GM19455 (cell line): ENCODE data around the gene LRP5.
"Not testable (repeated sequence)": the region's sequence is repeated elsewhere in the genome, so short reads cannot be mapped to it uniquely, and the experiment has no call there.

ENCODE experiments used
- ATAC-seq: cut with Tn5 transposase; IDR thresholded peaks from one replicate; pipeline ENCODE4 v1.9.1; 2021; ENCODE audit not compliant: unreplicated experiment

The LRP5 gene

DNA sequence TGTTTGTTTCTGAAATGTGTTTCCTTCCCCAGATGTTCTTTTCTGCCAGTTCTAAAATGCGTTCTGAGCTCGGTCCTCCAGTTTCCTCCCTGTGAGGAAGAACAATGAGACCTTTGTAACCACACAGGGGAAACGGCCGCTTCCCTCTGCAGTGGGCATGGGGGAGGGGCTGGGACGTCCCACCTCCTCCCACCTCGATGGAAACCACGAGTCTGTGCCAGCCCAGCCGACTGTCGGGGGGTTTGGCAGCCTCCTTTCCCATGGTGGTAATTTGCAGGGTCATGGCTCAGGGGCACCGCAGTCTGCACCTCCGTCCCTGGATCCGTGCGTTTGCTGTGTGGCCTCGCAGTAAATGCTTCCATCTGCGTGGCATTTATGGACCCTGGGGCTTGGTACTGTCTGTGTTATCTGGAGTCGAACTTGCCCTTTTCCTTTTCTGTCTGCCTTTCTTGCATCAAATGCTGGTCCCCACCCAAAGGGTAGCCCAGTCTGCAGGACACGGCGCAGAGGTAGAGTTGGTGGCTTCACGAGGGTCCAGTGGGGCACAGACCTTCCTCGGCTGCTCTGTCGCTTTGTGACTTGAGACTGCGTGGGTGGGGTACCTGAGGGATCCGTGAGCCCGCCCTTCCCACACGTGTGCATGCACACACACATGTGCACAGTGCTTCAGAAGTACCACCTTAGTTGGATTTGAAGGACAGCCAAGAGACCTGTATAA, 16.1 kb downstream of the LRP5 start:
- ATAC-seq = no peak

DNA sequence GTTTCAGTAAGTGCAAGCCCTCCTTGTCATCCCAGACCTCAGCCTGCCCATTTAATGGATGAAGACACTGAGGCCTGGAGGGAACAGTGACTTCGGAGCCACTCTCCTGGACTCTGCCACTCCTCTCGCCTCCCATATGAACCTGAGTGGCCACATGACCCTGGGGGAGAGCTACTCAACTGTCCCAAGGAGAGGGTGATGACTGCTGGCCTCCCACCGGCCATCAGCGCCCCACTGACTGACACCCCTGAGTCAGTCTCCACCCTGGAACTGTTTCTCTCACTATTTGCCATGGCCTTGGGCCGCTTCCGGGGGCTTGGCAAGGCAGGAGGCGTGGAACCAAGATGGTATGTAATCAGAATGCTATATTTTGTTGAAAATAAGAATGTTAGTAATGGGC, 17.1 kb downstream of the LRP5 start:
- ATAC-seq = no peak

DNA sequence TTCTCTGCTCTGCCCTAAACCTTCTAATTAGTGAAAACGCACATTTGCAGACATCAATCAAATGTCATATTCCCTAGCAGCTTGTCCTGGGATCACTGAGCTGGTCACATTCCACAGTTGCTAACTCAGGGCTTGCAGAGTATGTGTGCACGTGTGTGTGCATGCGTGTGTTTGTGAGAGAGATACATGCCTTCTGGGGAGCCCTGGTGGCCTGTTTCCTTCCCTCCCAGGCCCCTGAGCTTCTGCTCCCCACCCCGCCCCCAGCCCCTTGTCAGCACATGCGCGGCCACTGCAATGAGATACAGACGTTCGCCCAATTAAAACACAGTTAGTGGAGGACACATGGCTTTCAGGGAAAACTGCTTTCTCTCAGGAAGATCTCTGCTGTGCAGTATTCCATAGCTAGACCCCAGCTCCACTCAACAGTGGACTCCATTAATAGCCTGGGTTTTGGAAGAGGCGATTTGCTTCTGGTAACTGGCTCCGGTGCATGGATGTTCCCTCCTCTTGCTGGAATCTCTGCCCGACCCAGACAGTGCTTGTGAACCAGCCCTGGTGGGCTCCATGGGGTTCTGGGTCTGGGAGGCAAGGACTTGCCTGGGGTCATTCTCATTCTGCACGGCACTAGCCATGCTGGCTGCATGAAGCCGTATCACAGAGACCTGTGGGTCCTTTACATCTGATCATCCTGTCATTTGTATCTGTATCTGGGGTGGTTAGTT, 17.7 kb downstream of the LRP5 start:
- ATAC-seq = no peak

GRCh38 chr11:68330700-68331337, 18.4 kb downstream of the LRP5 start:
- ATAC-seq = no peak

- ATAC-seq = no peak
Measured at GRCh38 chr11:68331338-68331947, 19.1 kb downstream of the LRP5 start.

DNA sequence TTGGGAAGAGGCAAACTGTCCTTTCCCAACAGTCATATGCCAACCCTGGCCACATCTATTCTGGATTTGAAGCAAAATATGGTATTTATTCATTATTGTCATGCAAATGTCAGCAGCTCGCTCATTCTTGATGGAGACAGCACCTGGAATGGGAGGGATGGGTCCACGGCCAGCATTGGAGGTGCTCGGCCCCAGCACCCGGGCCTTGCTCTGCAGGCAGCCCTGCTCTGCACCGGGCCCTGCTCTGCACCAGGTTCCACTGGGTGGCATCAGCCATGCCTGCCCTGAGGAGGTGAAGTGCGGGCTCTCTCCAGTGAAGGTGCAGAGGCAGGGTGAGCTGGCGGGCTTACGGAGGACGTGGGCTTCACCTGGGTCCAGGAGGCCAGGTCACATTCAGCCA, 19.8 kb downstream of the LRP5 start:
- ATAC-seq = no peak

GRCh38 chr11:68333173-68333572, 20.8 kb downstream of the LRP5 start:
- no peak for ATAC-seq

- no peak for ATAC-seq
Measured at GRCh38 chr11:68334923-68335322, 22.5 kb downstream of the LRP5 start.

DNA sequence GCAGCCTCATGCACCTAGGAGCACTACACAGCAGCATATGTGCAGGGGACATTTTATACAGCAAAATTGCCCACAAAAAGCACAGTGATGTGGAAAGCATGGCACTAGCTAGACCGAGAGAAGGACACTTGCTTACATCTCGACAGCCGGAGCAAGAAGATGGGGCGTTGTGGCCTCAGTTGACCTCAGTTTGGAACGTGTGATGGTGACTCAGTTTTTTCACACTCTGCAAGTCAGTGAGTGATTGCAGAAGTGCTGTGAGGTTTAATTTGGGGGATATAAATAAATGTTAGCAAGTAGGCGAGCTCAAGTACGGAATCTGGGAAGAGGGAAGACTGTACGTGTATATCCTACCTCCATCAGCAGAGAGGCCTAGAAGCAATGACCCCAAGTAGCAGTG, 23.3 kb downstream of the LRP5 start:
- no peak for ATAC-seq

DNA sequence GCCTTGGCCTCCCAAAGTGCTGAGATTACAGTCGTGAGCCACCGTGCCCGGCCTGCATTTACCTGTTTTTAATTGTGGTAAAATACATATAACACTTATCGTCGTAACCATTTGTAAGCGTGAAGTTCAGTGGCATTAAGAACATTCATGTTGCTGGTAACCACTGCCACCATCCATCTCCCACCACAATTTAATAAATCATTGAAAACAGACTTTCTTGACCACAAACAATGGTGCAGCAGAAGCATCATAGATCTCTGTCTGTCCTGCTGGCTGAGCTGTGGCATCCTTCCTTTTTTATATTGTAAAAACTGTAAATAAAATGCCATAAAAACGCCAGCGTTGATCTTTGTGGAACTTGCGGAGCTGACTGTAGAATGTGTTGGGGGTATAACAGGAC, 24.3 kb downstream of the LRP5 start:
- no peak for ATAC-seq

GRCh38 chr11:68337399-68337835, 25.0 kb downstream of the LRP5 start:
- ATAC-seq = no peak

- ATAC-seq = no peak
Measured at GRCh38 chr11:68338051-68338780, 25.8 kb downstream of the LRP5 start.

DNA sequence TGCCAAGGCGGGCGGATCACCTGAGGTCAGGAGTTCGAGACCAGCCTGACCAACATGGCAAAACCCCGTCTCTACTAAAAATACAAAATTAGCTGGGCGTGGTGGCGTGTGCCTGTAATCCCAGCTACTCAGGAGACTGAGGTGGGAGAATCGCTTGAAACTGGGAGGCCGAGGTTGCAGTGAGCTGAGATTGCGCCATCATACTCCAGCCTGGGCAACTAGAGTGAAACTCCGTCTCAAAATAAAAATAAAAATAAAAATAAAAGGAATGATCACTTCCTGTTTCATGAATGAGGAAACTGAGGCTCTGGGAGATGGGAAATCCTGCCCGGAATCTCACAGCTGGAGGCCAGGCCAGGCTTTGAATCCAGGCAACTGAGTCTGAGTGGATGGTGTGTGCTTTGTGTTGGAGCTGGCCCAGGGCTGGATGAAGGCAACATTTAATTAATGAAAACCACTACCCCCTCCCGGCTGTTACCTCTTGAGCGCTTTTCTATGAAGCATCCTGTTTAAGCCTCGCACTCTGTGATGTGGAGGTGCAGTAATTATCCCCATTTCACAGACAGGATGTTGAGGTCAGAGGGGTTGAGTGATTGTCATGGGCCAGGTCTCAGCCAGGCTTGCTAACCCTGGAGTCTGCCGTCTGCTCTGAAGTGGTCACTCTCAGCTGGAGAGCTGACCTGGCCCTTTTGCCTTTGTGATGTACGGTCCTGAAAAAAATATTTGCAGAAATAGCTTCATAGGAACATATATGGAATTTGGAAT, 27.8 kb downstream of the LRP5 start:
- ATAC-seq = no peak

- ATAC-seq = no peak
Measured at GRCh38 chr11:68340784-68341556, 28.6 kb downstream of the LRP5 start.

- ATAC-seq = no peak
Measured at GRCh38 chr11:68341557-68342458, 29.4 kb downstream of the LRP5 start.

DNA sequence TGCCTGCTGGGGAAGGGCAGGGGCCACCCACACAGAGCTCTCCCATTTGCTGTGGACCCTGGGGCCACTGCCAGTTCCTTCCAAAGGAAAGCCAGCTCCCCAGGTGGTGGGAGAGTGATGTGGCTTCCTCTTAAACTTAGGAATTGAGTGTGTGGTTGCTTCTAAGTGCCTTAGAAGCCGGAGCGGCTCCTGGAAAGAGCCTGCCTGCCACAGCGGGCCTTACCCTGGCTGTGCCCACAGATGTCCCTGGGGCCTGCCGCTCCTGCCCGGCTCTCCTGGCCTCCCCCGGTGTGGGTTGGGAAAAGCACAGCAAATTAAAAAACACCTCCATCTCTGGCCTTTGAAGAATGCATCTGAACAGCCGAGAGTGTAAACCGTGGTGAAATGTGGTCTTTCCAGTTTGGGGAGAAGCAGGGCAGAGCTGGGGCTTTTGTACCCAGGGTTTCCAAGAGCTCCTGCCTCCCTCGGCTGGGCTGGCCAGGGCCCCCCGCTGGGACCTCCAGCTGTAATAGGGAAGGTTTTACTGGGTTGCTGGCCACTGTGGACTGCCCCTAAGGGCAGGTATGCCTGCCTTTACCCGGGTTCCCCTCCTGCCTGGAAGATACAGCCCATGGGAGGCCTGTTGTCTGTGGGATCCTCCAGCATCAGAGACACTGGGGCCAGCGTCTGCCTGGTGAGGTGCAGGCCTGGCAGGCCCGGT, 30.2 kb downstream of the LRP5 start:
- no peak for ATAC-seq

- ATAC-seq = no peak
Measured at GRCh38 chr11:68343761-68344256, 31.4 kb downstream of the LRP5 start.

- ATAC-seq = not testable (repeated sequence)
Measured at GRCh38 chr11:68344821-68345220, 32.4 kb downstream of the LRP5 start.
